ENCODE measurements around the gene EFNA1.

- no peak for TF ChIP-seq CTCF (IDR thresholded peaks at IDR 0.05)
- TF ChIP-seq POLR2A (IDR thresholded peaks at IDR 0.05), result no peak
Observed at GRCh38 chr1:155079487-155080311, 48.0 kb upstream of the EFNA1 start.

All from heart left ventricle (tissue), 13 donors.